Dermis microvascular lymphatic vessel endothelial cell (primary cell): Measurements from ENCODE around the gene CDK10. TPM values are rescaled to one million over a fixed set of nuclear protein-coding genes. Genes with fewer than 3 reads are reported as not detected.
A peak's percentile ranks its signal among the peaks of the same experiment; 100 is the strongest.
"Not testable (repeated sequence)": the region's sequence is repeated elsewhere in the genome, so short reads cannot be mapped to it uniquely, and the experiment has no call there.

Experiments used
- DNase-seq, 2 donors: peaks; one replicate each; pipeline versions ENCODE4 v3.0.0 to v3.0.0-alpha.2; 2010; ENCODE audit warnings: low read depth in 2 of 2
- total RNA-seq: library from RNA; depleted of rRNA; stranded (reverse); fragments of >200 nt; gene quantifications from 2 replicates; pipeline ENCODE4 v1.2.1, GENCODE V29; 2014

The CDK10 gene
- total RNA-seq, 1 donor from 2014 or later: 28.2 TPM

- DNase-seq: peak in 1 of 2 donors; percentile 40
These were observed 19.5 kb upstream of the CDK10 start for GRCh38 chr16:89667000-89667399.

GRCh38 chr16:89667633-89668032 is 18.9 kb upstream of the CDK10 start:
- DNase-seq: no peak

DNA sequence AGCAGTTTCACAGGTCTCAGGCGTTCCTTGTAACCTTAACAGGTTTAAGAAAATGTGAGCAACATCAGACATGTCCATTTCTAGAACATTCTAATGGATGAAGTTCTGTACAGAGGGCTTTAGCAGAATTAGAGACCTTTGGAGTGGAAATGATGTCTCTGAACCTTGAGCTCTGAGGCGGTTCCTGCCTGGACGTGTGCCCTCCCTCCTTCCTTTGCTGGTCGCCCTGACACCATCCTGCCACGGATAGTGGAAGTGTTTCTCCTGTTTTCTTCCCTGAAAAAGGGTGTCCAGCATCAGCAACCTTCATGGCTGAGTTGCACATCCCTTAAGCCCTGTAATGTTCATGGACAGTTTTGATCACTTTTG is 17.7 kb upstream of the CDK10 start:
- DNase-seq: no peak

GRCh38 chr16:89669755-89670154 is 16.7 kb upstream of the CDK10 start:
- no peak for DNase-seq

- DNase-seq: no peak
These were observed 15.7 kb upstream of the CDK10 start for GRCh38 chr16:89670496-89671431.

DNA sequence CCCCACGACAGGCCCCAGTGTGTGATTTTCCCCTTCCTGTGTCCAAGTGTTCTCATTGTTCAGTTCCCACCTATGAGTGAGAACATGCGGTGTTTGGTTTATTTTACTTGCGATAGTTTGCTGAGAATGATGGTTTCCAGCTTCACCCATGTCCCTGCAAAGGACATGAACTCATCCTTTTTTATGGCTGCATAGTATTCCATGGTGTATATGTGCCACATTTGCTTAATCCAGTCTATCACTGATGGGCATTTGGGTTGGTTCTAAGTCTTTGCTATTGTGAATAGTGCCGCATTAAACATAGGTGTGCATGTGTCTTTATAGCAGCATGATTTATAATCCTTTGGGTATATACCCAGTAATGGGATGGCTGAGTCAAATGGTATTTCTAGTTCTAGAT is 14.9 kb upstream of the CDK10 start:
- DNase-seq: not testable (repeated sequence)

- DNase-seq: no peak
These were observed 14.1 kb upstream of the CDK10 start for GRCh38 chr16:89672177-89672941.

DNA sequence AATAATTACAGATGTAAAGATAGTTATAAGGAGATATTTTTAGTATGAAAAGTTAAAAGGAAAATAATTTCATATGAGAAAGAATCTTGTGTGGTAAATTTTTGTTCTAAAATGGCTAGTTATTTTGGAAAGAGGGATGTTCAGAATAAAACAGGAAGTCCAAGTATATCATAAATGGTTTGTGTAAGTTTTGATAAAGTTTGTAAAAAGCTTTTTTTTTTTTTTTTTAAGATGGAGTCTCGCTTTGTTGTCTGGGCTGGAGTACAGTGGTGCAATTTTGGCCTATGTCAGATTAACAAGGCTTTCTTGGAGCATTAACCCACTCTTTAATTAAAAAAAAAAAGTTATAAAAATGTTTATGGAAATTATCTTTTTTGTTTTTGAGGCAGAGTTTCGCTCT is 8.2 kb upstream of the CDK10 start:
- DNase-seq: no peak

- no peak for DNase-seq
These were observed 573 bp upstream of the CDK10 start for GRCh38 chr16:89685916-89686315.

DNA sequence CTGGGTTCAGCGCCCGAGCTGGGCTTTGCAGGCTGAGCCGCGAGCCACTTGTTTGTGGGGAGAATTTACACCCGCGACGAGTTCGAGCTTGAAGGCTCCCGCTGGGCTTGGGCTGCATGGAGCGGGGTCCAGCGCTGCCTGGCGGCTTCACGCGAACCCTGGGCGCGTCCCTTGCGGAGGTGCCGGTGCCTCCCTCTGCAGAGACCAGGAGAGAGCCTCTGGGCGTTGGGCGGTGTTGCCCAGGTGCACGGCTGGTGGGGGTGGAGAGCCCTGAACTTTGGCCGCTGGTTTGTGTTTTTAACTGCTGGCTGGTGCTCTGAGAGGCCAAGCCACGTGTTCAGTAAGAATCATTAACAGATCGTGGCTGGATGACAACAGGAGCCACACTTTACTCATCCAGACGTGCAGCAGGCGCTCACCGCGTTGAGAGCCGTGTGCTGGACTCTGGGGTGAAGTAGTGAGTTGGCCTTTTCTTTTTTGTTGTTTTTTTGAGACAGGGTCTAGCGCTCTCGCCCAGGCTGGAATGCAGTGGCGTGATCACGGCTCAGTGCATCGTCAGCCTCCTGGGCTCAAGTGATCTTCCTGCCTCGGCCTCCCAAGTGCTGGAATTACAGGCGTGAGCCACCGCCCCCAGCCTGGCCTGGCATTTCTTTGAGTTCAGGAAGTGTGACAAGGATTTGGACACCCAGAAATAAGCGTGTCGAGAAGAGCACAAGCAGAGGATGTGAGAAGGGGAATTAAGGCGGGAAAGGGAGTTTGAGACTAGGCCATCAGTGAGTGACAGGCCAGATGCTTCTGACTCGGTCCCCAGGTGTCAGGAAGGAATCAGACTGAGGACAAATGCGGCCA is 827 bp downstream of the CDK10 start:
- peak in 1 of 2 donors; percentile 43 for DNase-seq

GRCh38 chr16:89688395-89688794 is 1.9 kb downstream of the CDK10 start:
- no peak for DNase-seq

GRCh38 chr16:89689142-89689541 is 2.7 kb downstream of the CDK10 start:
- DNase-seq: no peak

- not testable (repeated sequence) for DNase-seq
These were observed 3.1 kb downstream of the CDK10 start for GRCh38 chr16:89689621-89690020.

GRCh38 chr16:89690392-89690901 is 4.0 kb downstream of the CDK10 start:
- DNase-seq: no peak

DNA sequence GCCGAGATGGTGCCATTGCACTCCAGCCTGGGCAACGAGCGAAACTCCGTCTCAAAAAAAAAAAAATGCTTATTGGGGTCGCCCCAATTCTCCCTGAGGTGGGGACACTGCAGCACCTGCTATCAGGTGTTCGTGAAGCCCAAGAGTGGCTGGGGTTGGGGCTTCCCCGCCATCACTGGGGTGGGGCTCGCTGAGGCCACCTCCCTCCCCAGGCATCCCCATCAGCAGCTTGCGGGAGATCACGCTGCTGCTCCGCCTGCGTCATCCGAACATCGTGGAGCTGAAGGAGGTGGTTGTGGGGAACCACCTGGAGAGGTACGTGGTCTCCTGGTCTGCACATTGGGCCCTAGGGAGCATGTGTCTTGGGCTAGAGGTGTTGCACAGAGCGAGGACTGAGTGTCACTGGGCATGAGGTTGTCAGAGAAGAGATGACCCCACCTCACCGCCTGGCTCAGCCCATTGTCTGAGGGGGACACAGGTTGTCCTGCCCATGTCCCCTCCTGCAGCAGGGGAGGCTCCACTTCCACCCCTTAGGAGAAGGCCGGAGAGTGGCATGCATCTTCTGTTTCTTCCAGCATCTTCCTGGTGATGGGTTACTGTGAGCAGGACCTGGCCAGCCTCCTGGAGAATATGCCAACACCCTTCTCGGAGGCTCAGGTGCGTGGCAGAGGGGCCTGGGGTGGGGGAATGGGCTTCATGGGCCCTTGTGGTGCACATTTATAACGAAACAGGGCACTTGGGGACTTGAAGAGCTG is 4.9 kb downstream of the CDK10 start:
- no peak for DNase-seq

GRCh38 chr16:89691986-89692569 is 5.6 kb downstream of the CDK10 start:
- DNase-seq: no peak

GRCh38 chr16:89693289-89693731 is 6.8 kb downstream of the CDK10 start:
- DNase-seq: no peak

DNA sequence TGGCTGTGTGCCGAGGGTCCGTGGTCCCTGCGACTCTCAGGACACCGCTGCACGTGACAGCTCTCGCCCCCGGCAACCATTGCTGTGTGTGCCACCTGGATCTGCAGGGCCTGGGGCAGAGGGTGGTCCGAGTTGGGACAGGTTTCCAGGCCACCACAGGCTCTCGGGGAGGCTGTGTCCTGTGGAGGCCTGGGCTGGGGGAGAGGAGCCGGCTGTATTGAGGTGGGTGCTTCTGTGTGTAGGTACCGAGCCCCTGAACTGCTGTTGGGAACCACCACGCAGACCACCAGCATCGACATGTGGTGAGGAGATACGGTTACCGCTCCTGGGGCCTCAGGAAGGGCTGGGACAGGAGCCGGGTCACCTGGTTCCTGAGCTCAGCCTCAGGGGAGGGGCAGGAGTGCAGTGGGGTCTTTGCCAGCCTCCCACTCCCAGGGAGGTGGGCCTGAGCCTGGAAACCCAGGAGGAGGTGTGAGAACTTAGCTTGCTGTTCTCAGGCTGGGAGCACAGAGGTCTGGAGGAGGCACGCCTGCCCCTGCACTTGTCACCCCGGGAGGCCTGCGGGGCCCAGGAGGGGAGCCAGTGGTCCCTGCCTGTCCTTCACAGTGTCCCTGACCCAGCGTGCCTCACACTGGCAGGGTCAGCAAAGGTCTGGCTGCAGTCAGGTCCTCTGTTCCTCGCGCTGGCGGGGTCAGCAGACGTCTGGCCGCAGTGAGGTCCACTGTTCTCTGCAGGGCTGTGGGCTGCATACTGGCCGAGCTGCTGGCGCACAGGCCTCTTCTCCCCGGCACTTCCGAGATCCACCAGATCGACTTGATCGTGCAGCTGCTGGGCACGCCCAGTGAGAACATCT is 7.7 kb downstream of the CDK10 start:
- no peak for DNase-seq

- DNase-seq: not testable (repeated sequence)
These were observed 8.2 kb downstream of the CDK10 start for GRCh38 chr16:89694784-89695085.
